Smooth muscle cell (in vitro differentiated cells): ENCODE data around the gene SMS. TPM values are rescaled to one million over a fixed set of nuclear protein-coding genes. Genes with fewer than 3 reads are reported as not detected.

Source experiments
- DNase-seq: peaks from one replicate; lab custom pipeline; 2025; ENCODE audit not compliant: unreplicated experiment; lab: John Stamatoyannopoulos, UW
- H2AFZ ChIP-seq: fragments of 200-600 bp; sonication (generic); 2 replicates; pipeline ENCODE4 v1.6.0; 2016; ENCODE audit warnings: antibody characterized with exemption, low read depth, mild to moderate bottlenecking
- H3F3A ChIP-seq: fragments of 200-600 bp; sonication (generic); 2 replicates; pipeline ENCODE4 v1.6.0; 2017; ENCODE audit warnings: antibody characterized with exemption, low read depth
- H3K27ac ChIP-seq: fragments of 200-600 bp; sonication (generic); 2 replicates; pipeline ENCODE4 v1.5.1; 2016; ENCODE audit warnings: low read depth, mild to moderate bottlenecking
- H3K27me3 ChIP-seq: fragments of 200-600 bp; sonication (generic); 2 replicates; pipeline ENCODE4 v1.6.1; 2016; ENCODE audit warnings: low read depth, mild to moderate bottlenecking
- H3K36me3 ChIP-seq: fragments of 200-600 bp; sonication (generic); 2 replicates; pipeline ENCODE4 v1.5.1; 2016; ENCODE audit warnings: low read depth
- H3K4me1 ChIP-seq: fragments of 200-600 bp; sonication (generic); 2 replicates; pipeline ENCODE4 v1.5.1; 2016; ENCODE audit warnings: low read depth
- H3K4me2 ChIP-seq: fragments of 200-600 bp; sonication (generic); 2 replicates; pipeline ENCODE4 v1.6.0; 2016; ENCODE audit warnings: mild to moderate bottlenecking
- H3K4me3 ChIP-seq: fragments of 200-600 bp; sonication (generic); 2 replicates; pipeline ENCODE4 v1.5.1; 2016; ENCODE audit warnings: mild to moderate bottlenecking
- H3K79me2 ChIP-seq: fragments of 200-600 bp; sonication (generic); 2 replicates; pipeline ENCODE4 v1.6.0; 2016; ENCODE audit warnings: low read depth, mild to moderate bottlenecking
- H3K9ac ChIP-seq: fragments of 200-600 bp; sonication (generic); 2 replicates; pipeline ENCODE4 v1.6.0; 2016; ENCODE audit warnings: low read depth
- H3K9me3 ChIP-seq: fragments of 200-600 bp; sonication (generic); replicated peaks from 2 replicates; pipeline ENCODE4 v1.5.1; 2016; ENCODE audit warnings: low read depth
- H4K20me1 ChIP-seq: fragments of 200-600 bp; sonication (generic); 2 replicates; pipeline ENCODE4 v1.6.0; 2016; ENCODE audit warnings: low read depth
- WGBS: methylation state at CpG from one replicate; pipeline ENCODE4 v1.1.7; 2016; ENCODE audit warnings: low lambda C conversion rate; 5-methylcytosine and 5-hydroxymethylcytosine counted together
- polyA plus RNA-seq: library from polyadenylated mRNA; unstranded; fragments of >200 nt; fragmentation: Nextera tagmentation; extraction: Ambion mirVana; gene quantifications from 2 replicates; pipeline ENCODE4 v1.2.1, GENCODE V29; 2016
- total RNA-seq: library from RNA; depleted of rRNA; stranded (reverse); fragments of >200 nt; gene quantifications from 2 replicates; pipeline ENCODE4 v1.2.3, GENCODE V29; 2014
- TF ChIP-seq, protein P1 (sequence below): fragments of 200-600 bp; sonication (generic); IDR thresholded peaks from 2 replicates; pipeline ENCODE4 v1.5.1; 2017; ENCODE audit warnings: borderline replicate concordance, mild to moderate bottlenecking, antibody characterized with exemption; ENCODE audit not compliant: insufficient read depth, poor library complexity, severe bottlenecking

Gene SMS
- 43.8 and 46.7 TPM in 2 replicates for total RNA-seq
- polyA plus RNA-seq, result 37.2 and 54.7 TPM in 2 replicates

DNA sequence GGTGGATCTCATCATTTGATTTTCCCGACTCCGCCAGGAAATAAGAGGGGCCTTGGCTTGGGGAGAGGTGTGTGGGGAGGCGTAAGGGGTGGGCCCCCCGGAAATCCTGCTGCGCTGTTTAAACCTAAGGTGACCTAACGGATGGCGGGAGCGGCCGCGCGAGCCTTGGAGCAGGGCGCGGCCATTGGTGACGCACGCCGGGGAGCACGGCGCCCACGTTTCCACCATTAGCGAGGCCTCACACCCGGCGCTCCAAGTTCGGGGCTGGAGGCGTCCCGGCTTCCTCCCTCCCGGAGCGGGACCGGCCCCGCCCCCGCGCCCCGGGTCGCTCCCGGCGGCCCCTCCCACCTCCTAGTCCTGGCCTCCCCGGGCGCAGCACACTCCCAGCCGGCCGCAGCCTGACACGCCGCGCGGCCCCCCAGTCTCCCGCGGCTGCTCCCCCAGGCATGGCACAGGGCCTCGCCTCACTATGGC, at the start of gene SMS:
SMS (plus strand) TSS at position 354 of the 474 bp plus-strand sequence; CDS start at position 470, 116 bp downstream.
- Histone ChIP-seq H3K9me3 (no peaks in the 10 kb centered on the region), H2AFZ (peak within 1 kb of the TSS; percentile 54), H3K4me2 (peak within 1 kb of the TSS; percentile 79), H3F3A (peaks cover 4% of the 10 kb centered on the region), H3K36me3 (no peaks in the 10 kb centered on the region), H4K20me1 (peaks cover 8% of the 10 kb centered on the region), H3K79me2 (peaks cover 6% of the 10 kb centered on the region), H3K27me3 (no peaks in the 10 kb centered on the region), H3K4me3 (peak within 1 kb of the TSS; percentile 56), H3K9ac (peak within 1 kb of the TSS; percentile 29), H3K4me1 (no peaks in the 10 kb centered on the region), H3K27ac (peak within 1 kb of the TSS; percentile 88)
- 36% methylated on average over 21 of the region's 46 CpGs for WGBS
- TF ChIP-seq, protein P1, sequence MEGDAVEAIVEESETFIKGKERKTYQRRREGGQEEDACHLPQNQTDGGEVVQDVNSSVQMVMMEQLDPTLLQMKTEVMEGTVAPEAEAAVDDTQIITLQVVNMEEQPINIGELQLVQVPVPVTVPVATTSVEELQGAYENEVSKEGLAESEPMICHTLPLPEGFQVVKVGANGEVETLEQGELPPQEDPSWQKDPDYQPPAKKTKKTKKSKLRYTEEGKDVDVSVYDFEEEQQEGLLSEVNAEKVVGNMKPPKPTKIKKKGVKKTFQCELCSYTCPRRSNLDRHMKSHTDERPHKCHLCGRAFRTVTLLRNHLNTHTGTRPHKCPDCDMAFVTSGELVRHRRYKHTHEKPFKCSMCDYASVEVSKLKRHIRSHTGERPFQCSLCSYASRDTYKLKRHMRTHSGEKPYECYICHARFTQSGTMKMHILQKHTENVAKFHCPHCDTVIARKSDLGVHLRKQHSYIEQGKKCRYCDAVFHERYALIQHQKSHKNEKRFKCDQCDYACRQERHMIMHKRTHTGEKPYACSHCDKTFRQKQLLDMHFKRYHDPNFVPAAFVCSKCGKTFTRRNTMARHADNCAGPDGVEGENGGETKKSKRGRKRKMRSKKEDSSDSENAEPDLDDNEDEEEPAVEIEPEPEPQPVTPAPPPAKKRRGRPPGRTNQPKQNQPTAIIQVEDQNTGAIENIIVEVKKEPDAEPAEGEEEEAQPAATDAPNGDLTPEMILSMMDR, result no peak
- DNase-seq, result peak; percentile 19

DNA sequence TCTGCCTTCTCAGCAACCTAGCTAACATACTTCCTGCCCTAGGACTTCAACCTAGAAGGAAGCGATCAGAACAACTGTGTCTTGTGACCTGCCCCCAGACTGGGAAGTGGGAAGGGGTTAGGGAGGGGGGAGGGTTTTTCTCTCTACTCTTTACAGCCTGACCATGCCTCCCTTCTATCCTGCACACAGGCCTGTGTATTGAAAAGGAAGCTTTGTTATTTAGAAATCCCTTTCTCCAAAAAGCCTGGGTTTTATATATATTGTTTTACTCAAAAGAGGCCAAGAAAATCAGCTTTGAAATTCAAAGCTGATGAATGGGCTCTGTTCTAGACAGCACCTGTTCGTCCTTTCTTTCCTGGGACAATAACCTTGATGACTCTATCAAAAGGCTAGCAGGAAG, 35.2 kb upstream of the SMS start:
- Histone ChIP-seq H3F3A (no peaks in the 10 kb centered on the region), H3K4me3 (no peak overlapping the region), H3K4me1 (peaks cover 5% of the 10 kb centered on the region), H3K79me2 (no peaks in the 10 kb centered on the region), H3K27me3 (no peaks in the 10 kb centered on the region), H3K36me3 (no peaks in the 10 kb centered on the region), H2AFZ (no peak overlapping the region), H4K20me1 (no peaks in the 10 kb centered on the region), H3K9me3 (no peaks in the 10 kb centered on the region), H3K27ac (no peak overlapping the region), H3K4me2 (no peak overlapping the region), H3K9ac (no peak overlapping the region)
- WGBS, result 53% methylated on average over 2 of the region's 2 CpGs
- TF ChIP-seq, protein P1, result no peak
- DNase-seq, result no peak

DNA sequence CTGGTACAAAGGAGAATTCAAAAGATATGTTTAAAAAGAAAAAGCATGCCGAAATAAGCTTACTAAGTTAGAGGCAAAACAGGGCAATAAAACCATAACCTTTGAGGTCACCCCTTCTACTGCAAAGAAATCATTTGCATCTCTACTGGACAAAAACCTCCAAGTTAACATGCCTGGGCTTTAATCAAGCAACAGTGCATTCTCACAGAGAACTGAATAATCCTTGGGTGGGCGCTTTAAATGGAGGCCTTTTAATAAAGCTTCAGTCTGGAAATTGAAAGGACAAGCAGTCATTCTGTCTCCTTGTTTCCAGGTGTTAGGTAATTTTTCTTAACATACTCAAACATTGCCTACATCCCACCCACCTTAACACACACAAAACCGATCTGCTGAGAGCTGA, 34.6 kb upstream of the SMS start:
- Histone ChIP-seq H3K9me3 (no peaks in the 10 kb centered on the region), H3K27me3 (no peaks in the 10 kb centered on the region), H3K9ac (no peak overlapping the region), H3K36me3 (no peaks in the 10 kb centered on the region), H2AFZ (no peak overlapping the region), H3K4me2 (no peak overlapping the region), H4K20me1 (no peaks in the 10 kb centered on the region), H3F3A (no peaks in the 10 kb centered on the region), H3K4me1 (peaks cover 5% of the 10 kb centered on the region), H3K4me3 (no peak overlapping the region), H3K79me2 (no peaks in the 10 kb centered on the region), H3K27ac (no peak overlapping the region)
- no peak for DNase-seq
- WGBS, result 75% methylated on average over 3 of the region's 3 CpGs
- TF ChIP-seq, protein P1, result no peak

DNA sequence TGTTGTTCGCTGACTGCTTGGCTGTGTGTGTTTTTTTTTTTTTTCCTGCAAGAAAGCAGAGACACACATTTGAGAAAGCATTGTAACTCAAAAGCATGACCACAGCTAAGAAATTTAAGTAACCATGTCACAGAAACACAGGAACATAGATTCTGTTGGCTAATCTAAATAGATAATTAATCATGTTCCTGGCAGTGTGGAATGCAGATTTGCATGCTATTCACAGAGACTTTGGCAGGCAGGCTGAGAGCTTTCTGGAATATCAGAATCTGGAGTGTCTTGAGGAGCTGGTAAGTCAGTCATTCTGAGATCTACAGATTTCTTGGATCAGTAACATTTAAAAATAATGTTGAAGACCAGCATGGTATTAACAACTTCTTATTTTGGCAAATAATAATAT, 33.2 kb upstream of the SMS start:
- TF ChIP-seq, protein P1, result no peak
- WGBS, result 38% methylated on average over 1 of the region's 1 CpG
- no peaks in the 10 kb centered on the region for H3F3A ChIP-seq
- no peaks in the 10 kb centered on the region for H3K27me3 ChIP-seq
- H3K9ac ChIP-seq, result no peak overlapping the region
- peaks cover 5% of the 10 kb centered on the region for H3K4me1 ChIP-seq
- no peak overlapping the region for H3K4me3 ChIP-seq
- no peaks in the 10 kb centered on the region for H3K36me3 ChIP-seq
- no peaks in the 10 kb centered on the region for H3K9me3 ChIP-seq
- DNase-seq, result no peak
- no peaks in the 10 kb centered on the region for H4K20me1 ChIP-seq
- H3K27ac ChIP-seq, result no peak overlapping the region
- no peak overlapping the region for H2AFZ ChIP-seq
- H3K4me2 ChIP-seq, result no peak overlapping the region
- no peaks in the 10 kb centered on the region for H3K79me2 ChIP-seq
